NCI-H2227 treated with DMSO at 0.1 percent for 48 hours (cell line): ENCODE results near the gene SOCS7.

Experiments
- DNase-seq: peaks from one replicate; lab custom pipeline; 2025; lab: John Stamatoyannopoulos, UW

Gene SOCS7, protein sequence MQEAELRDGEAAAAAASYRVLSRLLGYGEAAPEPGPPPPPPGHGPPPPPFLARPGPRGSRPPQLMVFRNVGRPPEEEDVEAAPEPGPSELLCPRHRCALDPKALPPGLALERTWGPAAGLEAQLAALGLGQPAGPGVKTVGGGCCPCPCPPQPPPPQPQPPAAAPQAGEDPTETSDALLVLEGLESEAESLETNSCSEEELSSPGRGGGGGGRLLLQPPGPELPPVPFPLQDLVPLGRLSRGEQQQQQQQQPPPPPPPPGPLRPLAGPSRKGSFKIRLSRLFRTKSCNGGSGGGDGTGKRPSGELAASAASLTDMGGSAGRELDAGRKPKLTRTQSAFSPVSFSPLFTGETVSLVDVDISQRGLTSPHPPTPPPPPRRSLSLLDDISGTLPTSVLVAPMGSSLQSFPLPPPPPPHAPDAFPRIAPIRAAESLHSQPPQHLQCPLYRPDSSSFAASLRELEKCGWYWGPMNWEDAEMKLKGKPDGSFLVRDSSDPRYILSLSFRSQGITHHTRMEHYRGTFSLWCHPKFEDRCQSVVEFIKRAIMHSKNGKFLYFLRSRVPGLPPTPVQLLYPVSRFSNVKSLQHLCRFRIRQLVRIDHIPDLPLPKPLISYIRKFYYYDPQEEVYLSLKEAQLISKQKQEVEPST

DNA sequence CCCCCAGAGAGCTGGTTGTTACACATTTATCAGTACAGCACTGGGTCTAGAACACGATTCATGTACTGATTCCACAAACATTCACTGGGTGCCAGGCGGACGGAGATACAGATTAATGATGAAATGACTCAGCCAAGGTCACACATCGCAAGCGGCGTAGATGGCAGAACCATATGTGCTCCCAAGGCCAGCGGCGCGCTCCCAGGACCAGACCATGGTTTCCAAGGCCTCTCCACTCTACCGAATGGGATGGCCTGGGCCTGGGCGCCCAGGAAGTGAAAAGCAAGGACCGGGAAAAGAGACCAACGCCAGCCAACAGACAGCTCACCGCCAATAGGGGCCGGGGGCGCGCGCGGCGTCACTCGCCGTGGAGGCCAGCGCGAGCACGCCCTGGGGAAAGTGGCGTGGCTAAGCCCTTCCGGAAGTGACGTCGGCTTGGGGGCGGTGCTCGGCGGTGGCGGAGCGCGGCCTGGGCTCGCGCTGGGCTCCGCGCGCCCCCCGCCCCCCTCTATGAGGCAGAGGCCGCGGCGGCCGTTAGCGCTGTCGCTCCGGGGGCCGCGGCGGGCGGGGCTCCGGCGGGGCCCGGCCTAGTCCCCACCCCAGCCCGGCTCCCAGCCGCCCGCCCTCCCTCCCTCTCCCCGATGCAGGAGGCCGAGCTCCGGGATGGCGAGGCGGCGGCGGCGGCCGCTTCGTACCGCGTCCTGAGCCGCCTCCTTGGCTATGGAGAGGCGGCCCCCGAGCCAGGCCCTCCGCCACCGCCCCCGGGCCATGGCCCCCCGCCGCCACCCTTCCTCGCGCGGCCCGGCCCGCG, at the start of gene SOCS7:
SOCS7 (plus strand) TSS at position 433 of the 811 bp plus-strand sequence; CDS start at position 642, 209 bp downstream.
- peak; percentile 95 for DNase-seq

DNA sequence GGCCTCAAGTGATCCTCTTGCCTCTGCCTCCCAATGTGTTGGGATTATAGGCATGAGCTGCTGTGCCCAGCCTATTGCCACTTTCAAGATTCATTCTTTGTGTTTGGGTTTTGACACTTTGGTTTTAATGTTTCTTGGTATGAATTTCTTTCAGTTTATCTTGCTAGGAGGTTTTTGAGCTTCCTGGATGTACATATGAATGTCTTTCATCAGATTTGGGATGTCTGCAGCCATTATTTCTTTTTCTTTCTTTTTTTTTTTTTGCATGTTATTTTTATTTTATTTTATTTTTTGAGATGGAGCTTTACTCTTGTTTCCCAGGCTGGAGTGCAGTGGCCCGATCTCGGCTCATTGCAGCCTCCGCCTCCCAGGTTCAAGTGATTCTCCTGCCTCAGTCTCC, 36.1 kb upstream of the SOCS7 start:
- DNase-seq: no peak

DNA sequence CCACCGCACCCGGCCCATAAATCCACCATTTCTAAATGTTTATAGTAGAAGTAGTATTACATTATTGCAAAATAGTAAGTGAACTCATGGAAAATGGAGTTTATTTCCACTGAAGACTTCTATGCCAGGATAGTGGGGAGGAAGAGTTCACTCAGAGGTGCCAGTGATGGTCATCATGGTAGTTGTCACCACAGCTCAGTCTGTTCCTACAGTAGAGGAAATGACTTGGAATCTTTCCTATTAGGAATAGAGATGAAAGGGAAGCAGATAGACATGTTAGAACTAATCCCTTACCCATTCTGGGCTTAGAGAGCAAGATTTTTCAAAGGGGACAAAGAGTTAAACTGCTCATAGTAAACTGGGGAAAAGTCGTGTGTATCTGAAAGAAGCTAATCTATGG, 34.6 kb upstream of the SOCS7 start:
- no peak for DNase-seq

DNA sequence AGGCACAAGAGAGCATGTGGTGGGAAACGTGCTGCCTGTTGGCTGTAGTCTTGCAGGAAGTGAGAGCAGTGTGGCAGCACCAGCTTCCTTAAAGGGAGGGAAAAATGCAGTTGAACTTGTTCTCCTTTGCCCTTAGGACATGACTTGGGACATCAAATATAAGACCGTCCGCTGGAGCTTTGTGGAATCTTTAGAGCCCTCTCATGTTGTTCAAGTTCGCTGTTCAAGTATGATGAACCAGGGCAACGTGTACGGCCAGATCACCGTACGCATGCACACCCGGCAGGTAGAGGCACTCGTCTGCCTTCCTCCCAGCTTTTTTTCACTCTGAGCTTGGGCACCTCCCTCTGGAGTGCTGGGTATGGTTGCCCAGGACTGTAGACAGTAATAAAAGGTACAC, 31.2 kb upstream of the SOCS7 start:
- DNase-seq: no peak

DNA sequence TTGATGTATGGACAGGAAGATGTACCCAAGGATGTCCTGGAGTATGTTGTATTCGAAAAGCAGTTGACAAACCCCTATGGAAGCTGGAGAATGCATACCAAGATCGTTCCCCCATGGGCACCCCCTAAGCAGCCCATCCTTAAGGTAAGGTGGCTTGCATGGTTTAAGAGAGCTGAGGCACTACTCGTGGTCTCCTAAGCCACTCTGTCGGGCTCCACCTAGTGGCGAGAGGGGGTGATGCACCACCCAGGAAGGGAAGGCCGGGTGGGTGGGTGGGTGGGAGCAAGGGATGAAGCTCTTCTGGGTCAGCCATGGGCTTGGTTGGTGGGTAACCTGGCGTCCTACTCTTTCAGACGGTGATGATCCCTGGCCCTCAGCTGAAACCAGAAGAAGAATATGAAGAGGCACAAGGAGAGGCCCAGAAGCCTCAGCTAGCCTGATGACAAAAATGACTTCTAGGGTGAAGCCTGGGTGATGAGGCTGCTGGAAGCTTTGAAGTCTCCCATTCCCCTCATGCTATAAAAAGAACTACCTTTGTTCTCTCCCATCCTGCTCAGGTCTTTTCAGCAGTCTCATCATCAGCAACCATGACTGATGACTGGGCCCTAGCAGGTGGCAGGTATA, 29.4 kb upstream of the SOCS7 start:
- DNase-seq: peak; percentile 46

DNA sequence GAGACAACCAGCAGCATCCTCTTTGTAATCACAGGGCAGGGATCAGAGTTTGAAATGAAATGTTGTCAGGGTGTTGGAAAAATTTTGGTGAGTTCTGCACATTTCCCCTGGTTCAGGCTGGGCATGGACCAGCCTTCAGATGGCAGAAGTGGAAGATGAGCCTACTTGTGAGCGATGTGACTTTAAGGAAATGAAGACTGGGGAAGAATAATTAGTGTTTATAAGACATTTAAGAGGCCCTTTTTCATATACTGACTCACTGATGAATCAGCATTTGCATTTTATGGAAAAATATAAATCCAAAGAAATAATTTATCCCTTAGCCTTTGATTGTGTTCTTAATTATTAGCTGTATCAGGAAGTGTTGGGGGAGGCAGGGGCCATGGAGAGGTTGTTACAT, 28.7 kb upstream of the SOCS7 start:
- no peak for DNase-seq

DNA sequence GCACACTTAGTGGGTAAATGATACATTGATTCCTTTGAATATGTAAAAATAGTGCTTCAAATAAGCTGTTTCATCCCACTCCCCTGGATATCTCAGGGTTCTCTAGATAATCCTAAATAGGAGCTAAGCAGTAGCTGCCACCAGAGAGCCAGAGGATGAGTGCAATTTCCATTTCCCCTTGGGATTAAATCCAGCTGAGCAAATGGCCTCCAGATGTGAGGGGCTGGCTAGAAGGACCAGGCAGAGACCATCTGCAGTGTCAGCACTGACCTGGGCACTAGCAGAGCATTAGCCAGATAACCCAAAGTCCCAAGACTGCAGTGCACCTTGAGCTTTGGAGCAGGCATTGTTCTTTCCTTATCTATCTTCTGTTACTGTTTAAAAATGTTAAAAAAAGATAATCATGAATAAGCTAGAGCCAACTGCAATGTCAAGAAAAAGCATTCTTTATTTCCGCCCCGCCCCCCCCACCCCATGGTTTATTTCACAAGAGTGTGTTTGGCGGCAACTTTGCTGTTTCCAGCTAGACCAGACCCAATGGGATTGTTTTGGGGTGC, 27.4 kb upstream of the SOCS7 start:
- DNase-seq: no peak

DNA sequence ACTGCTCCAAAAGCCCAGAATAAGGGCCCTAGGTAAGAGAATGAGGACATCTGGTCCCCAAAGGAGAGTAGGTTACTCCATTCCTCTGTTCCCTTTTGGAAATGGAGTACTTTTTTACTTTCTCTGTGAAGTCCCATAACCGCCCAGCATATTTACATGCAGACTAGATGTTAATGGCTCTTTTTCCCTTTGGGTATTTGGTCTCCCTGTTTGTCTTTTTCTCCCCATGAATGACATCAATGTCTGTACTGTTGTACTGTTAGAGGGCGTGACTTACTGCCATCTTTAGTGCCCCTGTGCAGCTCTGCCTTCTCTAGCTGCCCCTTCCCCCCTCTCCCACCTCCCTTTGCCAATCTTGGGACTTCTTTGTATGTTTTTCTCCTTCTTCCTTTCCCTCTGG, 26.9 kb upstream of the SOCS7 start:
- DNase-seq: no peak

DNA sequence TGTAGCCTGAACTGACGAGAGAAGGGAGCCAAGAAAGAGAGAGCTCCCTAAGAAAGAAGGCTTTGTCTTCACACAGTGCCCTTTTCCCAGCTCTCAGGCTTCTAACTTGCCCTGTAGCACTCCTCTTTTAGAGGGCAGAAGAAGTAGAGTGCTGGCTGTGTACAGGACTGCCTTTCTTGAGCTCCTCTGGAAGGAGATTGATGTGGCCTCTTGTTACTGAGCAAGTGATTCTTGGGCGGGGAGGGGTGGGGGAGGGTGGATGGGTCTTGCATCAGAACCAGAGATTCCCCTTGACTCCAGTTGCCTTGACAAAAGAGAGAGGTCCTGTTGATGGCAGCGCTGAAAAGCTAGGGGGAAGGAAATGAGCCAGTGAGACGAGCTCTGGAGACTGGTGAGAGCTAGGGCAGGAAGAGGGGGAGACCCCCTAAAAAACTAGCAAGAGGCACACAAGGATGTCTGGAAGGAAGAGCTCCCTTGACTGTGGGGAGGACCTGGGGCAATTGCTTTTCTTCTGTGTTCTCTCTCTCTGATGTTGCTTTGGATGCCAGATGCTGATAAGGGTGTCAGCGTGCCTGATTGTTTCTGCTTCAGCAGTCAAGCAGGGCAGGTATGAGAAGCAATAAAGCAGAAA, 26.3 kb upstream of the SOCS7 start:
- DNase-seq: peak; percentile 17

DNA sequence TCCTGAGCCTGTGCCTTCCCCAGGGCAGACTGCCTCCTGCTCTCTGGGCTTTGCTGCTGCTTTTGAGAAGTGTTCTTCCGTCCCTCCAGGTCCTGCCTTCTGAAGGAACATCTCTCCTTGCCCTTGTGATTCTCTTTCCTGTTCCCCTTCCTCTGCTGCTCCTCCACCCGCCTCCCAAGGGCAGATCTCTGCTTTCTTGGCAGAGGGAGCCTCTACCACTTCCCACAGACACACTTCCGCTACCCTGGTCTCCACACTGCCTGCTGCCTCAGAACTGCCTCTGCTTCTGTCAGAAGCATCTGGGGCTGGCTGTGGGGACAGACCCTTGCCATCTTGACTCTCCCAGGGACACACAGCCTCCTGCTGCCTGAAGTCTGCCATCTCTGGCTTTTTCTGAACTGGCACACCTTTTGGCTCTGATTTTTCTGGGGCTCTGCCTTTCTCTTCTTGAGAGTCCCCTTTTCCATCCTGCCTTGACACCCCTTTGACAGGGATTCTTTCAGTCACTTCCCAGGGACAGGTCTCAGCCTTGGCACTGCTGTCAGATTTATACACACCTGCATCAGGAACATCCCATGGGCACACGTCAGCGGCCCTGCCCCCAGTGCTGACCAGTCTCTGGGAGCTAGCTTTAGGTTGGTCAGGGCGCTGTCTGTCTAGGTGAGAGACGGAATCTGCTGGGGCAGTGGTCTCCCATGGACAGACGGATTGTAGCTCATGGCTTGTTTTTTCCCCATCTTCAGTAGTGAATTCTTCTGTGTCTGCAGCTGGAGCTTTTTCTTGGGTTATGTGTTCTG, 24.4 kb upstream of the SOCS7 start:
- no peak for DNase-seq

DNA sequence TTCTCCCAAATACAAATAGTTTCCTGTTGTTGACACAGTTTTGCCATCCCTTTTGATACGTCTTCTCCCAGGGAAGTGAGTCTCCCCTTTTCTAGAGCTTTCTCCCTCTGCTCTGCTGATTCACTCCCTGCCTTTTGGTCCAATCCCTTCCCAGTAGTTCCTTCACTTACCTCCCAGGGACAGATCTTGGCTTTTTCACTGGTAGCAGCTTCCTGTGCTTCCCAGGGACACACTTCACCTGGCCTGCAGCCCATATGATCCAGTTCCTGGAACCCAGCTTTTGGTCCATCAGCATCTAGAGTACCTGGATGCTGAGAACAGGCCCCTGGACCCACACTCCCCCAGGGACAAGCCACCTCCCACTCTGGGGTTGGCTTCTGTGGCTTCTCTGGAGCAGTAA, 23.7 kb upstream of the SOCS7 start:
- no peak for DNase-seq

DNA sequence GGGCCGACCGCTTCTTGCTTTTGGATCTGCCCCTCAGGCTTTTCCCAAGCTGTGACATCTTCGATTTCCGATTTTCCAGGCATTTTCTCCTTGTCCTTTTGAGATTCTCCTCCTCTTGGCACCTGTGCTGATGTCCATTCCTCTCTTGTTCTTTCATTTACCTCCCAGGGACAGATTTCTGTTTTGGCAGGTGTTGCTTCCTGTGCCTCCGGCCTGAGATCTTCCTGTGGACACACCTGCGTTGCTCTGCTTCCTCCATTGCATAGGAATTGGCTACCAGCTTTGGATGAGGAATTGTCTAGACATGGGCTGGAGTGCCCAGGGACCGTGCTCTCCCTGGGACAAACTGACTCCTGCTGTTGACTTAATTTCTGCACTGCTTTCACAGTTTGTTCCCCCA, 23.0 kb upstream of the SOCS7 start:
- DNase-seq: no peak

DNA sequence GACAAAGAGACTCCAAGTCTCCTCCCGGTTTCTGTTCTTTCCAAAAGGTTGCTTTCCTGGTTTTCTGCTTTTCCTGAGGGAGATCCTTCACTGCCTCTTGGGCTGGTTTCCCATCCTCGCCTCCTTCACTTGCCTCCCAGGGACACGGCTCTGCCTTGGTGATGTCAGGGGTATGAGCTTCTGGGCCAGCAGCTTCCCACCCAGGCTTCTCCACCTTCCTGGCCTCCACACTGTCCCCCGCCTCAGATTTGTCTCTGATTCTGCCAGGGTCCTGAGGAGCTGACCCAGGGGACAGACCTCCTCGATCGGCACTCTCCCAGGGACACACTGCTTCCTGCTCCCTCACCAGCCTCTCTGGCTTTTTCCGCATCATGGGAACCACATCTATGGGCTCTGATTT, 22.4 kb upstream of the SOCS7 start:
- DNase-seq: no peak

DNA sequence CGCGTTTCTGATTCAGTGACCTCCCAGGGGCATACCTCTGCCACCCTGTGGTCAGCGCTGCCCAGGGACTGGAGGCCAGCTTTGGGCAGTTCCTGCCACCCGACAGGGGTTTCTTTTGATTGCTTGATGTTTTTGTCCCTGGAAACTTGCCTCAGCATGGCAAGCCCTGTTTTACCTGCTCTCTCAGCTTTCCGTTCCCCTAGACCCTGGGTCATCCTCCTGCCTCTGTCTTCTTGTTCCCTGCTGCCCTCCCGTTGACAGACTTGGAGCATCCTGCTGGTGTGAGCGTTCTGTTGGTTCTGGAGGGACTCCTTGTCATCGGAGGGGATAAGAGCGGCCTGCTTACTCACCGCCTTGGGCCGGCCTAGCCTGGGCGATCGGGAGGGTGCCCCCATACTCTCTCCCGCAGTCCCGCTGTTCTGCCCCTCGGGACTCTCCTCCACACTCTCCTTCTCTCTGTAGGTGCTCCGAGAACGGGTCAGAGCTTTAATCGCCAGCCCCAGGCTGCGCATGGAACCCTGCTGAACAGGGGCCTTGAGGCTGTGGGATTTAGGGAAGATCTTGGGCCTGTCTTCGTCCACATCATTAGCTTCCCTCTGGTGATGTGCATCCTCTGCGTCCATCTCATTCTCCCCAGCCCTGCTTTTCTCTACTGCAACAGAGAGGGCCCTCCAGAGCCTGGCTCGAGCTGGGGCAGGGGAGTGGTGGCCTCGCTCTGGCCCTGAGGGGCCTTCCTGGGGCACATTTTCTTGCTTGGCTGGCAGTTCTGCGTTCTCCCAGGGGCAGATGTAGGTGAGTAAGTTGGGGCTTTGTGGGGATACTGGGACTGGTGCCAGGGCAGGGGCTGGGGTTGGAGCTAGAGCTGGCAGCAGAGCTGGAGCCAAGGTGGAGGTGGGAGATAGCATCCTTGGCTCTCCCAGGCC, 21.6 kb upstream of the SOCS7 start:
- DNase-seq: no peak

DNA sequence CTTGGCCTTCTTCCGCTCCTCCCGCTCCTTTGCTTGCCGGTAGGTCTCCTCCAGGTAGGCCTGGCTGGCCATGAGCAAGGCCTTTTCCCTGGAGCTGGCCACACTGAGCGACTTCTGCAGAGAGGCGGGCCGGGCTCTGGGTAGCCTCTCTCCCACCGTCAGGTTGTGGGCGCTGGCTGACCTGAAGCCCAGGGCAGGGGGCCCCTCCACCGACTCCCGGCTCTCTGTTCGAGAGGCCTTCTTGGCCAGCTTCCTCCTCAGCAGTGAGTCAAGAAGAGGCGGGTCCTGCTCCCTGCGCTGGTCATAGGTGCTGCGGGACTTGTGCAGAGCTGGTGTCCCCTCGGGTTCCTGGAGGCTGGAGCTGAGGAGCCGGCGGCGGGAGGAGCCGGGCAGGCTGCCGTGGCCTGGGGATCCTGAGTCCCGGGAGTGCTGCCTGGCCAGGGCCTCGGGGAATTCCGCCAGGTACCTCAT, 20.7 kb upstream of the SOCS7 start:
- no peak for DNase-seq

DNA sequence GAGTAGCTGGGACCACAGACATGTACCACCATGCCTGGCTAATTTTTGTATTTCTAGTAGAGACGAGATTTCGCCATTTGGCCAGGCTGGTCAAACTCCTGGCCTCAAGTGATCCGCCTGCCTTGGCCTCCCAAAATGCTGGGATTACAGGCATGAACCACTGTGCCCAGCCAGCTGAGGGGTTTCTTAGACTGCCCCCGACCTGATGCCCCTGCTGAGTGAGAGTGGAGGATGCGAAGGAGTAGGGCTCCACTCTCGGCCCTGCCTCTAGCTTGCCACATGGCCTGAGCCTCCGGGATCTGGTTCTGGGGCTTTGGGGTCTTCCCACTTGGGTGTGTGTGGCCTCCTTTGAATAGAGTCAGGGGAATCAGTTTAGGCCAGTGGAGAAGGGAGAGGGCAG, 18.9 kb upstream of the SOCS7 start:
- no peak for DNase-seq

DNA sequence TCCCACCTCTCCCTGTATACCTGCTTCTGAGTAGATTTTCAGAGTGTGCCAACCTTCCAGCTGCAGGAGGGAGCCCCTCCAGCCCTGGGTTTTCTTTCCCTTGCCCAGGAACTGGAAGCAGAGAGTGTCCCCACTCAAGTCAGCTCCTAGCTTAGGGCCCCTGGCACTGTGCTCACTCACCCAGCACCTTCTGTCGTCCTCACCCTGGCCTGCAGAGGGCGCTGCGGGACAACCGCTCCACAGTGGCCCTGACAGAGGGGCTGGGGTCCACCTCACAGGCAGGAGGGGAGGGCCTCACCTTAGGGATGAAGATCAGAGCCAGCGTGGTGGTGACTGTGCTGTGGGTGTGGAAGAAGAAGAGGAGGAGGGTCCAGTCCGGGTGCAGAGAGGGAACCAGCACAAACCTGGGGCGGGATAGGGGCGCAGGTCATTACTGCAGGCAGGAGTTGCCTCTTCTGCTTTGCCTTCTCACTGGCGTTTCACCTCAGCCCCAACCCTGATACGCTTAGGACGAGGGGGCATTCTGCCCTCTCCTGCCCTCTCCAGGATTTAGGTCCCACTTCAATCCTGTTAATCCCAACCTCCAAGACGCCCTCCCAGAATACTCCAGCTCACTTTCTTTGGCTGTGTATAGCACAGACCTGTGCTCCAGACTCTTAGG, 17.9 kb upstream of the SOCS7 start:
- DNase-seq: no peak

DNA sequence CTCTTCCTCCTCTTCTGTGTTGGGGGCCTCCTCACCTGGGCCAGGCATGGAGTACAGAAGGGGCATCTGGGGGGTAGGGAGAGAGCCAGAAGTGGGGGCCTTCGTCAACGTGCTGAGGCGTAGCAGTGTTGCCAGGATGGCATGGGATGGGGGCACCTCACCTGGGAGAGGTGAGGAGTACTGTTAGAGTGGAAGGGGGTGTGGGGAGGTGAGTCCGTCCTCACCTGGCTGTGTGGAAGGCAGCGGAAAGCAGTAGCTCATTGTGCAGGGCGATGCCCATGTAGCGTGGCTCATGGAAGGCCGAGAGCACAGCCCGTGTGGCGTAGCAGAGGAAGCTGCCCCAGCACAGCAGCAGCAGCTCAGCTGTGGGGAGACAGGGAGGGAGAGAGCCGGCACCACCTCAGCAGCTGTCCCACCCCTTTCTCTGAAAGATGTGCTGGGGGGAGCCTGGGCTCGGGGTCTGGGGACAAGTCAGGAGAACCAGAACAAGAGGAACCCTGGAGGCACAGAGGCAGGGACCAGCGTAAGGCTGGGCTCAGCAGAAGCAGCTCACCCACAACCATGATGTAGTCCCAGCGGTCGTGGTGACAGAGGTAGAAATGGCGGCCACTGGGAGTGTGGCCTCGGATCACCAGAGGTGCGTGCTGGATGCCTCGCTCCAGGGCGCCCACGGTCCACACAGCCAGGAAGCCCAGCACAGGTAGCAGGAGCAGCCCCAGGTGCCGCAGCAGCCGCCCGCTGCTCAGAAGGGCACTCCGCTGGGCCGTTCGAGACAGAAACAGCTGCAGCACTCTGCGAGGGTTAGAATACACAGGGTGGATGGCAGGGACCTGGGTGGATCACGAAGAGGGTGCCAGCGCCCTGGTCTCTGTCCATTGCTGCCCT, 16.9 kb upstream of the SOCS7 start:
- no peak for DNase-seq
